ENCODE data around the gene KCNH5. TPM values are rescaled to one million over a fixed set of nuclear protein-coding genes. Genes with fewer than 3 reads are reported as not detected.

KCNH5 gene
- total RNA-seq, 2 experiments from 2014 or later, result not detected

DNA sequence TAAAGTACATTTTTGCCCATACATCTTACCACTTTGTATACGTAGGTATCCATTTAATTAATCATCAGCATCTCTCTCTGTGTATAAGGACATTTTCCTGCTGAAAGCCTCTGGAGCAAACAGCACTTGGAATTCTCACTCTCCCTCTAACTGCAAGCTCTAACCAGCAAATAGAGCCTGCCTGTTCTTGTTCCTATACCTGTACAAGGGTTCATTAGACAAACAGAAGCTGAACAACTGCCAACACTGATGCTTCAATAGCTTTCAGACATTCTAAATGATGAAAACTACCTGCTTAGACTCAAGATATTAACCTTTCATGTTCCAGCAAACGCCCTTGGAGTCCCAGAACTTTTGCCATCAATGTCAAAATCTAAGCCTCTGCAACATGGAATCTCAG lies 98.0 kb downstream of the KCNH5 start:
- POLR2A ChIA-PET, result no interaction called here
- no peaks in the 10 kb centered on the region for H3K4me1 Mint-ChIP-seq (ENCODE audit: low read depth)
- ATAC-seq, result no peak

DNA sequence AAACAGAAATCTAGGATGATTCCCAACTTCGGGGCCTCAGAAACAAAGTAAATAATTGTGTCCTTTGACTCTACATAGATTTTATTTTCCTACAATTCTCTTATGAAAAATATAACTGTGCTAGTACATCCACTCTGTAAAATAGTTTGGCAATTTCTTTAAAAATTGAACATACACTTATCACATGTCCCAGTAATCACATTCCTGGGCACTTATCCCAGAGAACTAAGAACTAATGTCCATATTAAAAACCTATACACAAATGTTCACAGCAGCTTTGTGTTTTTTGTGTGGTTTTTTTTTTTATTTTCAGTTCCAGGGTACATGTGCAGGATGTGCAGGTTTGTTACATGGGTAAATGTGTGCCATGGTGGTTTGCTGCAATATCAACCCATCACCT lies 99.0 kb downstream of the KCNH5 start:
- CTCF ChIA-PET, result no interaction called here
- Mint-ChIP-seq H3K4me3 (no peak overlapping the region), H3K27me3 (no peaks in the 10 kb centered on the region), H3K36me3 (ENCODE audit: low read depth) (no peaks in the 10 kb centered on the region), H3K4me1 (ENCODE audit: low read depth) (no peaks in the 10 kb centered on the region), H3K9me3 (peaks cover 1% of the 10 kb centered on the region), H3K27ac (no peak overlapping the region)
- intact Hi-C loops (cut with micrococcal nuclease), result no loop called here
- ATAC-seq (no peak), DNase-seq (no peak)
- TF ChIP-seq, protein P1, sequence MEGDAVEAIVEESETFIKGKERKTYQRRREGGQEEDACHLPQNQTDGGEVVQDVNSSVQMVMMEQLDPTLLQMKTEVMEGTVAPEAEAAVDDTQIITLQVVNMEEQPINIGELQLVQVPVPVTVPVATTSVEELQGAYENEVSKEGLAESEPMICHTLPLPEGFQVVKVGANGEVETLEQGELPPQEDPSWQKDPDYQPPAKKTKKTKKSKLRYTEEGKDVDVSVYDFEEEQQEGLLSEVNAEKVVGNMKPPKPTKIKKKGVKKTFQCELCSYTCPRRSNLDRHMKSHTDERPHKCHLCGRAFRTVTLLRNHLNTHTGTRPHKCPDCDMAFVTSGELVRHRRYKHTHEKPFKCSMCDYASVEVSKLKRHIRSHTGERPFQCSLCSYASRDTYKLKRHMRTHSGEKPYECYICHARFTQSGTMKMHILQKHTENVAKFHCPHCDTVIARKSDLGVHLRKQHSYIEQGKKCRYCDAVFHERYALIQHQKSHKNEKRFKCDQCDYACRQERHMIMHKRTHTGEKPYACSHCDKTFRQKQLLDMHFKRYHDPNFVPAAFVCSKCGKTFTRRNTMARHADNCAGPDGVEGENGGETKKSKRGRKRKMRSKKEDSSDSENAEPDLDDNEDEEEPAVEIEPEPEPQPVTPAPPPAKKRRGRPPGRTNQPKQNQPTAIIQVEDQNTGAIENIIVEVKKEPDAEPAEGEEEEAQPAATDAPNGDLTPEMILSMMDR (IDR thresholded peaks at IDR 0.05), result no peak
- POLR2A ChIA-PET, result no interaction called here

More for the DNA sequence above, 98.0 kb downstream of the KCNH5 start:
- Mint-ChIP-seq H3K4me3 (no peak overlapping the region), H3K36me3 (ENCODE audit: low read depth) (no peaks in the 10 kb centered on the region), H3K9me3 (peaks cover 1% of the 10 kb centered on the region), H3K27ac (no peak overlapping the region), H3K27me3 (no peaks in the 10 kb centered on the region)
- no peak for DNase-seq
- TF ChIP-seq, protein P1 (IDR thresholded peaks at IDR 0.05), result no peak
- CTCF ChIA-PET, result no interaction called here
- intact Hi-C loops (cut with micrococcal nuclease), result no loop called here

DNA sequence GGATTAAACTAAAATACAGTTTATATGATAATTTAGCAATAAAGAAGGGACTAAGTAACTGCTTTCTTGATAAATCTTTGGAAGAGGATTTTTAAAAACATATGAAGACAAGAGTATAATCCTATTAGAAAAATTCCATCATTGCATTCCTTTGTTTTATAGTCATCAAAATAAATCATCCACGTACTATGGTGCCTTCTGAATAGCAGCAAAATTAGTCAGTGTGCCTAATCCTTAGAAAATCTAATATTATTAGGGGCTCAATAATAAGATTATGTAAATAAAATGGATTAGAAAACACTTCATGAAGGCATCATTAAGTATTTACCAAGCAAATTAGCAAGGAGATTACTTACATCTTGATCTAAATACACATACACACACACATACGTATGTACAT lies 102.1 kb downstream of the KCNH5 start:
- H3K27me3 Mint-ChIP-seq, result no peaks in the 10 kb centered on the region
- TF ChIP-seq, protein P1 (IDR thresholded peaks at IDR 0.05), result no peak
- intact Hi-C loops (cut with micrococcal nuclease), result no loop called here
- no peak overlapping the region for H3K27ac Mint-ChIP-seq
- no peaks in the 10 kb centered on the region for H3K9me3 Mint-ChIP-seq
- H3K36me3 Mint-ChIP-seq (ENCODE audit: low read depth), result no peaks in the 10 kb centered on the region
- ChIA-PET CTCF (no interaction called here), POLR2A (no interaction called here)
- no peak for ATAC-seq
- DNase-seq, result no peak
- no peak overlapping the region for H3K4me3 Mint-ChIP-seq
- no peaks in the 10 kb centered on the region for H3K4me1 Mint-ChIP-seq (ENCODE audit: low read depth)

DNA sequence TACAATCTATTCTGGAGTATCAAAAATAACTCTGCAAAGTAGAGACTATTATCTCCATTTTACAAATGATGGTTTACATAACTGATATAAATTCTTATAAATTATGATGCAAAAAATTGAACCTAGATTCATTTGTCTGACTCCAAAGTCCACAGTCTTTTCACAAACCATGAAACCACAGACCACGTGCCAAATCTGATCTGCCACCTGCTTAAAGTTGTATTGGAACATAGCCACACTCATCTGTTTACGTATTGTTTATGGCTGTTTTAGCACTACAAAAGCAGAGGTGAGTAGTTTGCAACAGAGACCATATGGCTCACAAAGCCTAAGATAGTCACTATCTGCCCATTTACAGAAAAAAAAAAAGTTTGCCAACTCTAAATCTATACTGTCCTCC lies 105.3 kb downstream of the KCNH5 start:
- DNase-seq (no peak), ATAC-seq (no peak)
- Mint-ChIP-seq H3K27ac (no peak overlapping the region), H3K4me3 (no peak overlapping the region), H3K36me3 (ENCODE audit: low read depth) (no peaks in the 10 kb centered on the region), H3K9me3 (no peaks in the 10 kb centered on the region), H3K27me3 (no peaks in the 10 kb centered on the region), H3K4me1 (ENCODE audit: low read depth) (no peaks in the 10 kb centered on the region)
- TF ChIP-seq, protein P1 (IDR thresholded peaks at IDR 0.05), result no peak
- CTCF ChIA-PET, result no interaction called here
- intact Hi-C loops (cut with micrococcal nuclease), result no loop called here
- POLR2A ChIA-PET, result no interaction called here

DNA sequence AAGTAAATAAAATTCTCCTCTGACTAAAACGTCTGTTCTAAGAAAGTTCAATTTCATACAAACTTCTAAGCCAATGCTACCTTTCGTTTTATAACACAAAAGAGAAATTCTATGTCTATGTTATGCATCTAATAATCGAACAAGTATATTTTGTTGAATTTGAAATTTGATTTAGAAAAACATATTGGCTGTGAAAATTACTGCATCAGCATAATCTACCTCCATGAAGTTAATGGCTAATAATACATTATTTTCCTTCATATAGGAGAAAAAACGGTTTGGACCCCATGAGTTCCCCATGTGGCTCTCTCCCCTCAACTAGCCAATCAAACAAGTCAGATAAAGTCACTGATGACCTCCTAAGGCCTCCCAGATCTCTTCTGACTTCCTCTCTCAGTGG lies 106.5 kb downstream of the KCNH5 start:
- Mint-ChIP-seq H3K27ac (no peak overlapping the region), H3K27me3 (no peaks in the 10 kb centered on the region), H3K4me1 (ENCODE audit: low read depth) (no peaks in the 10 kb centered on the region), H3K9me3 (no peaks in the 10 kb centered on the region), H3K4me3 (no peak overlapping the region), H3K36me3 (ENCODE audit: low read depth) (no peaks in the 10 kb centered on the region)
- POLR2A ChIA-PET, result no interaction called here
- intact Hi-C loops (cut with micrococcal nuclease), result no loop called here
- no peak for DNase-seq
- CTCF ChIA-PET, result no interaction called here
- ATAC-seq, result no peak
- TF ChIP-seq, protein P1 (IDR thresholded peaks at IDR 0.05), result no peak

Measured in activated CD8-positive, alpha-beta T cell treated with anti-CD3 and anti-CD28 coated beads for 36 hours (primary cell).